GM12878 (cell line): ENCODE data around the gene ZNF618. TPM values are rescaled to one million over a fixed set of nuclear protein-coding genes. Genes with fewer than 3 reads are reported as not detected.

ENCODE experiments used
- IRF4 ChIP-seq: IDR thresholded peaks from 2 replicates; pipeline ENCODE4 v1.6.1; 2011; ENCODE audit warnings: low read depth, low read length
- IRF5 ChIP-seq: fragments of 450-650 bp; IDR thresholded peaks from 2 replicates; pipeline ENCODE4 v1.6.1; 2017; ENCODE audit warnings: borderline replicate concordance
- NR2F1 ChIP-seq: fragments of 450-650 bp; conservative IDR thresholded peaks from 2 replicates; pipeline ENCODE4 v1.6.1; 2017; ENCODE audit warnings: mild to moderate bottlenecking
- SPI1 ChIP-seq: IDR thresholded peaks from 2 replicates; pipeline ENCODE4 v1.6.1; 2011; ENCODE audit warnings: low read depth, mild to moderate bottlenecking, low read length, moderate library complexity, borderline replicate concordance; ENCODE audit not compliant: insufficient read depth
- ZBTB4 ChIP-seq: fragments of 450-650 bp; formaldehyde crosslinking; IDR thresholded peaks from 2 replicates; pipeline ENCODE4 v1.4.0; 2022; ENCODE audit warnings: mild to moderate bottlenecking, moderate library complexity
- ZNF592 ChIP-seq: fragments of 450-650 bp; IDR thresholded peaks from 2 replicates; pipeline ENCODE4 v1.6.1; 2017; ENCODE audit warnings: mild to moderate bottlenecking, moderate library complexity
- polyA plus RNA-seq, 11 experiments: library from polyadenylated mRNA; depleted of rRNA in 4 of 11; unstranded in 6 of 11; stranded (reverse) in 5 of 11; fragments of >200 nt; fragmentation: Nextera tagmentation in 4 of 11; fragmentation: Illumina TruSeq in 1 of 11; extraction: Ambion mirVana in 4 of 11; extraction: Trizol in 1 of 11; gene quantifications; 1 replicate in 1 of 11; 2 replicates in 10 of 11; pipeline versions ENCODE4 v1.2.1 to v1.2.3, GENCODE V29; 2011 to 2016; ENCODE audit warnings: inconsistent platforms in 2 of 11, missing spikeins in 2 of 11, low read depth in 1 of 11
- total RNA-seq, 4 experiments: library from RNA; depleted of rRNA in 3 of 4; stranded (reverse); fragments of >200 nt in 3 of 4; fragmentation: Illumina TruSeq in 1 of 4; extraction: Trizol in 1 of 4; gene quantifications; 2 replicates each; pipeline versions ENCODE4 v1.2.1 to v1.2.3, GENCODE V29; 2013 to 2021
- TF ChIP-seq, protein P1 (sequence below): fragments of 450-650 bp; conservative IDR thresholded peaks from 2 replicates; pipeline ENCODE4 v1.6.1; 2017; ENCODE audit warnings: mild to moderate bottlenecking, moderate library complexity

The ZNF618 gene
- total and polyA plus RNA-seq, 10 of the 15 experiments (the other 5 are each of a cell fraction or from before 2014, with no cell fraction given), result 0.01 to 0.24 (median 0.06) TPM; not detected in 2

DNA sequence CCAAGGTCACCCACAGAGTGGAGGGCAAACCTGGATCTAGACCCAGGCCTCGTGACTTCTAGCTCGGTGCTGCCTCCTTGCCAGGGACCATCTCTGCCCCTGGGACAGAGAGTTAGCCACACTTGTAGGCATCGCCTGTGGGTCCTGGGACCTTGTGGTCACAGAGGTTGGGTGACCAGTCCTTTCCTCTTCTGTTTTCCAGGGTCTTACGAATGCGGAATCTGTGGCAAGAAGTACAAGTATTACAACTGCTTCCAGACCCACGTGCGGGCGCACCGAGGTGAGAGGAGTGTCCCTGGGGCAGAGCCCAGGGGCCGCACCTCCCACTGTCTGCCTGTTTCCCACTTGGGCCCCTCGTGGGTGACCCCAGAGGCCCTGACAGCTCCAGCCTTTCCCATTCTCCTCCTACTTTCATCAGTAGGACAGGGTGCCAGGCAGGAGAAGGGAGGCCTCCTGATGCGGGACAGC lies 125.7 kb downstream of the ZNF618 start (continued):
- TF ChIP-seq SPI1, result no peak
- TF ChIP-seq ZNF592, result no peak
- no peak for TF ChIP-seq NR2F1
- no peak for TF ChIP-seq IRF4
- no peak for TF ChIP-seq IRF5
- TF ChIP-seq ZBTB4 (CRISPR knock-in tag), result no peak
- TF ChIP-seq, protein P1, sequence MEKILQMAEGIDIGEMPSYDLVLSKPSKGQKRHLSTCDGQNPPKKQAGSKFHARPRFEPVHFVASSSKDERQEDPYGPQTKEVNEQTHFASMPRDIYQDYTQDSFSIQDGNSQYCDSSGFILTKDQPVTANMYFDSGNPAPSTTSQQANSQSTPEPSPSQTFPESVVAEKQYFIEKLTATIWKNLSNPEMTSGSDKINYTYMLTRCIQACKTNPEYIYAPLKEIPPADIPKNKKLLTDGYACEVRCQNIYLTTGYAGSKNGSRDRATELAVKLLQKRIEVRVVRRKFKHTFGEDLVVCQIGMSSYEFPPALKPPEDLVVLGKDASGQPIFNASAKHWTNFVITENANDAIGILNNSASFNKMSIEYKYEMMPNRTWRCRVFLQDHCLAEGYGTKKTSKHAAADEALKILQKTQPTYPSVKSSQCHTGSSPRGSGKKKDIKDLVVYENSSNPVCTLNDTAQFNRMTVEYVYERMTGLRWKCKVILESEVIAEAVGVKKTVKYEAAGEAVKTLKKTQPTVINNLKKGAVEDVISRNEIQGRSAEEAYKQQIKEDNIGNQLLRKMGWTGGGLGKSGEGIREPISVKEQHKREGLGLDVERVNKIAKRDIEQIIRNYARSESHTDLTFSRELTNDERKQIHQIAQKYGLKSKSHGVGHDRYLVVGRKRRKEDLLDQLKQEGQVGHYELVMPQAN, result no peak
- TF ChIP-seq, all 136 proteins: peak for 0
